Measurements from ENCODE around the gene CCDC61. TPM values are rescaled to one million over a fixed set of nuclear protein-coding genes. Genes with fewer than 3 reads are reported as not detected.
A peak's percentile ranks its signal among the peaks of the same experiment; 100 is the strongest.

Gene CCDC61
- total RNA-seq, result 36.3 TPM

- H3K4me3 ChIP-seq, result peak within 1 kb of the TSS; percentile 77 to 80
- intact Hi-C loops (cut with DNase I), result no loop called here
- H3K9me3 ChIP-seq, result no peaks in the 10 kb centered on the region
- no peak within 1 kb of the TSS for H3K27ac ChIP-seq
- TF ChIP-seq CTCF (IDR thresholded peaks at IDR 0.05) (no peak), POLR2AphosphoS5 (IDR thresholded peaks at IDR 0.05; ENCODE audit: insufficient read depth in 1 of 2, low read depth in 1 of 2) (peak; percentile 90 to 98), POLR2A (IDR thresholded peaks at IDR 0.05) (peak in 1 of 2 donors; percentile 79)
- no peaks in the 10 kb centered on the region for H3K36me3 ChIP-seq
- DNase-seq (ENCODE audit: extremely low spot score in 2 of 2), result peak; percentile 100
- peaks cover 28% of the 10 kb centered on the region for H3K4me1 ChIP-seq
- no peaks in the 10 kb centered on the region for H3K27me3 ChIP-seq
Observed at GRCh38 chr19:45994998-45995714, at the start of gene CCDC61. CCDC61 (plus strand) TSS chr19:45995467; CDS start chr19:46003019, 7,552 bp downstream.

GRCh38 chr19:45947926-45948325, 47.3 kb upstream of the CCDC61 start:
- intact Hi-C loops (cut with DNase I), result no loop called here
- H3K27me3 ChIP-seq, result no peaks in the 10 kb centered on the region
- TF ChIP-seq CTCF (IDR thresholded peaks at IDR 0.05) (no peak), POLR2AphosphoS5 (IDR thresholded peaks at IDR 0.05; ENCODE audit: insufficient read depth in 1 of 2, low read depth in 1 of 2) (no peak), POLR2A (IDR thresholded peaks at IDR 0.05) (no peak)

GRCh38 chr19:45952341-45952685, 43.0 kb upstream of the CCDC61 start:
- no peaks in the 10 kb centered on the region for H3K36me3 ChIP-seq
- no peak for DNase-seq (ENCODE audit: extremely low spot score in 2 of 2)
- peaks cover 10% of the 10 kb centered on the region for H3K4me1 ChIP-seq
- no peaks in the 10 kb centered on the region for H3K27me3 ChIP-seq
- no peak overlapping the region for H3K4me3 ChIP-seq
- no peaks in the 10 kb centered on the region for H3K9me3 ChIP-seq
- intact Hi-C loops (cut with DNase I), result no loop called here
- TF ChIP-seq CTCF (IDR thresholded peaks at IDR 0.05), result no peak
- no peak for TF ChIP-seq POLR2A (IDR thresholded peaks at IDR 0.05)
- TF ChIP-seq POLR2AphosphoS5 (IDR thresholded peaks at IDR 0.05; ENCODE audit: insufficient read depth in 1 of 2, low read depth in 1 of 2), result no peak
- no peak overlapping the region for H3K27ac ChIP-seq

More at GRCh38 chr19:45947926-45948325, 47.3 kb upstream of the CCDC61 start:
- peaks cover 5% of the 10 kb centered on the region for H3K4me1 ChIP-seq
- H3K27ac ChIP-seq, result no peak overlapping the region
- no peaks in the 10 kb centered on the region for H3K36me3 ChIP-seq
- no peak for DNase-seq (ENCODE audit: extremely low spot score in 2 of 2)
- no peaks in the 10 kb centered on the region for H3K9me3 ChIP-seq
- no peak overlapping the region for H3K4me3 ChIP-seq

GRCh38 chr19:45952686-45953505, 42.4 kb upstream of the CCDC61 start:
- H3K27ac ChIP-seq, result no peak overlapping the region
- H3K9me3 ChIP-seq, result no peaks in the 10 kb centered on the region
- no peaks in the 10 kb centered on the region for H3K27me3 ChIP-seq
- H3K36me3 ChIP-seq, result no peaks in the 10 kb centered on the region
- peak overlapping the region in 1 of 2 donors; percentile 16 for H3K4me3 ChIP-seq
- no peak for DNase-seq (ENCODE audit: extremely low spot score in 2 of 2)
- no peak for TF ChIP-seq POLR2A (IDR thresholded peaks at IDR 0.05)
- TF ChIP-seq POLR2AphosphoS5 (IDR thresholded peaks at IDR 0.05; ENCODE audit: insufficient read depth in 1 of 2, low read depth in 1 of 2), result no peak
- TF ChIP-seq CTCF (IDR thresholded peaks at IDR 0.05), result no peak
- intact Hi-C loops (cut with DNase I), result no loop called here
- H3K4me1 ChIP-seq, result peaks cover 10% of the 10 kb centered on the region
